ENCODE data around the gene KLRD1. TPM values are rescaled to one million over a fixed set of nuclear protein-coding genes. Genes with fewer than 3 reads are reported as not detected.
"Not testable (repeated sequence)": the region's sequence is repeated elsewhere in the genome, so short reads cannot be mapped to it uniquely, and the experiment has no call there.

The KLRD1 gene
- total RNA-seq, 4 donors from 2014 or later, result 0.37 to 0.94 (median 0.70) TPM

GRCh38 chr12:10372559-10372958, 64.9 kb downstream of the KLRD1 start:
- H3K9me3 ChIP-seq, result no peaks in the 10 kb centered on the region
- WGBS, 2 donors (ENCODE audit: low coverage in 1 of 2), result 73% methylated on average over 1 of the region's 1 CpG; no CpG with 5 or more reads in 1 of the 2 donors
- no peak for TF ChIP-seq EP300 (IDR thresholded peaks at IDR 0.05)
- no peak for TF ChIP-seq POLR2A (IDR thresholded peaks at IDR 0.05)
- no peak for ATAC-seq
- no peak overlapping the region for H3K4me3 ChIP-seq
- no peaks in the 10 kb centered on the region for H3K27me3 ChIP-seq
- H3K4me1 ChIP-seq, result no peaks in the 10 kb centered on the region
- H3K36me3 ChIP-seq, result peaks cover 0 to 6% of the 10 kb centered on the region in 2 donors
- peak overlapping the region in 1 of 4 donors; percentile 31 for H3K27ac ChIP-seq

GRCh38 chr12:10374624-10375018, 67.0 kb downstream of the KLRD1 start:
- 84 to 92% methylated on average over 3 of the region's 3 CpGs for WGBS, 2 donors (ENCODE audit: low coverage in 1 of 2)
- TF ChIP-seq POLR2A (IDR thresholded peaks at IDR 0.05) (no peak), POLR2AphosphoS5 (IDR thresholded peaks at IDR 0.05) (no peak), EP300 (IDR thresholded peaks at IDR 0.05) (no peak)
- TF ChIP-seq, protein P1, sequence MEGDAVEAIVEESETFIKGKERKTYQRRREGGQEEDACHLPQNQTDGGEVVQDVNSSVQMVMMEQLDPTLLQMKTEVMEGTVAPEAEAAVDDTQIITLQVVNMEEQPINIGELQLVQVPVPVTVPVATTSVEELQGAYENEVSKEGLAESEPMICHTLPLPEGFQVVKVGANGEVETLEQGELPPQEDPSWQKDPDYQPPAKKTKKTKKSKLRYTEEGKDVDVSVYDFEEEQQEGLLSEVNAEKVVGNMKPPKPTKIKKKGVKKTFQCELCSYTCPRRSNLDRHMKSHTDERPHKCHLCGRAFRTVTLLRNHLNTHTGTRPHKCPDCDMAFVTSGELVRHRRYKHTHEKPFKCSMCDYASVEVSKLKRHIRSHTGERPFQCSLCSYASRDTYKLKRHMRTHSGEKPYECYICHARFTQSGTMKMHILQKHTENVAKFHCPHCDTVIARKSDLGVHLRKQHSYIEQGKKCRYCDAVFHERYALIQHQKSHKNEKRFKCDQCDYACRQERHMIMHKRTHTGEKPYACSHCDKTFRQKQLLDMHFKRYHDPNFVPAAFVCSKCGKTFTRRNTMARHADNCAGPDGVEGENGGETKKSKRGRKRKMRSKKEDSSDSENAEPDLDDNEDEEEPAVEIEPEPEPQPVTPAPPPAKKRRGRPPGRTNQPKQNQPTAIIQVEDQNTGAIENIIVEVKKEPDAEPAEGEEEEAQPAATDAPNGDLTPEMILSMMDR (IDR thresholded peaks at IDR 0.05), result no peak
- Histone ChIP-seq H3K4me3 (no peak overlapping the region), H3K27ac (no peak overlapping the region), H3K4me1 (no peaks in the 10 kb centered on the region), H3K9me3 (no peaks in the 10 kb centered on the region), H3K27me3 (no peaks in the 10 kb centered on the region), H3K36me3 (peaks cover 0 to 6% of the 10 kb centered on the region in 2 donors)
- ATAC-seq, result no peak

DNA sequence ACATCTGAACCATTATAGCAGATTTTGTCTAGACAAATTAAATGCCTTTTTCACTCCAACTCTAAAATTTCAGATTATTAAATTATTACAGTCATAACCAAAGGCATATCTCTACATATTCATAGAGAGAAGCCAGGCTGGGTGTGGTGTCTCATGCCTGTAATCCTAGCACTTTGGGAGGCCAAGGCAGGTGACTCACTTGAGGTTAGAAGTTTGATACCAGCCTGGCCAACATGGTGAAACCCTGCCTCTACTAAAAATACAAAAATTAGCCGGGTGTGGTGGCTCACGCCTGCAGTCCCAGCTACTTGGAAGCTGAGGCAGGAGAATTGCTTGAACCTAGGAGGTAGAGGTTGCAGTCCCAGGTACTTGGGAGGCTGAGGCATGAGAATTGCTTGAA, 71.1 kb downstream of the KLRD1 start:
- not testable (repeated sequence) for H3K36me3 ChIP-seq, H3K4me1 ChIP-seq, H3K27ac ChIP-seq, H3K27me3 ChIP-seq, H3K4me3 ChIP-seq, H3K9me3 ChIP-seq, ATAC-seq
- 90% methylated on average over 2 of the region's 2 CpGs; no CpG with 5 or more reads in 1 of the 2 donors for WGBS, 2 donors (ENCODE audit: low coverage in 1 of 2)

Other genes starting within 250 kb of the KLRD1 start
- 1 to 10 TPM; 1.4 to 4.7 (median 2.4) TPM for gene CLEC1A, start 208.9 kb upstream of the KLRD1 start, total RNA-seq
- 1 to 10 TPM; 1.9 to 9.0 (median 5.1) TPM for gene CLEC7A, start 177.7 kb upstream of the KLRD1 start, total RNA-seq
- gene OLR1, start 135.7 kb upstream of the KLRD1 start, total RNA-seq, result 1 to 10 TPM in 2 of 4 donors, under 1 TPM in 1, not detected in 1; 0.39 to 6.5 (median 5.5) TPM
- 1 to 10 TPM in 1 of 4 donors, not detected in 3; 1.2 TPM for gene TMEM52B, start 128.8 kb upstream of the KLRD1 start, total RNA-seq
- 100 to 1,000 TPM; 122 to 269 (median 193) TPM for gene GABARAPL1, start 95.0 kb upstream of the KLRD1 start, total RNA-seq
- gene KLRK1, start 82.2 kb downstream of the KLRD1 start, total RNA-seq, result 1 to 10 TPM in 2 of 4 donors, under 1 TPM in 2; 0.57 to 2.0 (median 0.97) TPM
- gene KLRC4, start 101.9 kb downstream of the KLRD1 start, total RNA-seq, result 1 to 10 TPM in 1 of 4 donors, not detected in 3; 2.3 TPM
- not detected for gene KLRC3, start 112.7 kb downstream of the KLRD1 start, total RNA-seq
- gene KLRC2, start 128.1 kb downstream of the KLRD1 start, total RNA-seq, result under 1 TPM in 1 of 4 donors, not detected in 3; 0.40 TPM
- gene KLRC1, start 145.5 kb downstream of the KLRD1 start, total RNA-seq, result 1 to 10 TPM in 1 of 4 donors, under 1 TPM in 1, not detected in 2; 0.62 to 1.1 TPM
- under 1 TPM; 0.40 to 0.87 (median 0.81) TPM for gene EIF2S3B, start 198.0 kb downstream of the KLRD1 start, total RNA-seq

All from gastroesophageal sphincter (tissue), 4 donors.